ENCODE results near the gene DENND2A.
"Not testable (repeated sequence)": the region's sequence is repeated elsewhere in the genome, so short reads cannot be mapped to it uniquely, and the experiment has no call there.

The DENND2A gene

GRCh38 chr7:140557069-140557468, 83.5 kb downstream of the DENND2A start:
- ChIA-PET CTCF (no interaction called here), POLR2A (no interaction called here)
- no peak for TF ChIP-seq CTCF (IDR thresholded peaks at IDR 0.05; ENCODE audit: control extremely low read depth, extremely low read depth, low read depth, missing control alignments)
- no peak for DNase-seq (ENCODE audit: extremely low spot score)

DNA sequence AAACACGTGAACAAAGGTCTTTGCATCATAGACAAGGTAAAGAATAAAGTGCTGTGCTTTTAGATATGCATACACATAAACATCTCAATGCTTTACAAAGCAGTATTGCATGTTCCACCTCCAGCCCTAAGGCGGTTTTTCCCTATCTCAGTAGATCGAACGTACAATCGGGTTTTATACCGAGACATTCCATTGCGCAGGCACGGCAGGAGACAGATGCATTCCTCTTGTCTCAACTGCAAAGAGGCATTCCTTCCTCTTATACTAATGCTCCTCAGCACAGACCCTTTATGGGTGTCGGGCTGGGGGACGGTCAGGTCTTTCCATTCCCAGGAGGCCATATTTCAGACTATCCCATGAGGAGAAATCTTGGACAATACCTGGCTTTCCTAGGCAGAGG, 87.4 kb downstream of the DENND2A start:
- CTCF ChIA-PET; POLR2A ChIA-PET; DNase-seq (ENCODE audit: extremely low spot score): not testable (repeated sequence)

GRCh38 chr7:140552240-140552679, 88.4 kb downstream of the DENND2A start:
- no peak for TF ChIP-seq CTCF (IDR thresholded peaks at IDR 0.05; ENCODE audit: control extremely low read depth, extremely low read depth, low read depth, missing control alignments)
- ChIA-PET CTCF (no interaction called here), POLR2A (no interaction called here)
- no peak for DNase-seq (ENCODE audit: extremely low spot score)

GRCh38 chr7:140551355-140552239, 89.0 kb downstream of the DENND2A start:
- no peak for DNase-seq (ENCODE audit: extremely low spot score)
- POLR2A ChIA-PET = interaction anchor here (0.8 kb wide), 1 partner anchor 19 kb away, joined by 4 read pairs; no protein-coding TSS in a partner anchor
- TF ChIP-seq CTCF (IDR thresholded peaks at IDR 0.05; ENCODE audit: control extremely low read depth, extremely low read depth, low read depth, missing control alignments) = no peak
- CTCF ChIA-PET = interaction anchor here (2.4 kb wide), 1 partner anchor 10 kb away, joined by 7 read pairs; no protein-coding TSS in a partner anchor

DNA sequence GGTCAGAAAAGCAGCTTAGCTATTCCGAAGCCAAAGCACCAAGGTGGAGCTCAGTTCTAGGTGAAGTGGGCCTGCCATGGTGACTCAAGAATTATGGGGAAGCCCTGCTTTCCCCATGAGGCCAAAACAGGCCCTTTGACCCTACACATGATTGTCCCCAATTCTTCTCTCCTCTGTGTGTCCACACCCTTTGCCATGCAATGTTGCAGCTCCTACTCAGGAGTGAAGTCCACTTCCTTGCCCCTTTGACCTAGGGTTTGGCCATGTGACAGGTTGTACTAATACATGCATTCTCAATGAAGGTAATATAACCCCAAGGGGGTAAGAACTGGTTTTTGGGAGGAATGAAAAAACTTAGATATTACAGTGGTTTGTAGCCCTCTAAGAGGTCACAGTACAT, 93.7 kb downstream of the DENND2A start:
- no peak for DNase-seq (ENCODE audit: extremely low spot score)
- no peak for TF ChIP-seq CTCF (IDR thresholded peaks at IDR 0.05; ENCODE audit: control extremely low read depth, extremely low read depth, low read depth, missing control alignments)
- CTCF ChIA-PET = no interaction called here
- POLR2A ChIA-PET = no interaction called here

GRCh38 chr7:140544388-140544826, 96.2 kb downstream of the DENND2A start:
- ChIA-PET POLR2A (no interaction called here), CTCF (no interaction called here)
- no peak for TF ChIP-seq CTCF (IDR thresholded peaks at IDR 0.05; ENCODE audit: control extremely low read depth, extremely low read depth, low read depth, missing control alignments)
- DNase-seq (ENCODE audit: extremely low spot score) = no peak

DNA sequence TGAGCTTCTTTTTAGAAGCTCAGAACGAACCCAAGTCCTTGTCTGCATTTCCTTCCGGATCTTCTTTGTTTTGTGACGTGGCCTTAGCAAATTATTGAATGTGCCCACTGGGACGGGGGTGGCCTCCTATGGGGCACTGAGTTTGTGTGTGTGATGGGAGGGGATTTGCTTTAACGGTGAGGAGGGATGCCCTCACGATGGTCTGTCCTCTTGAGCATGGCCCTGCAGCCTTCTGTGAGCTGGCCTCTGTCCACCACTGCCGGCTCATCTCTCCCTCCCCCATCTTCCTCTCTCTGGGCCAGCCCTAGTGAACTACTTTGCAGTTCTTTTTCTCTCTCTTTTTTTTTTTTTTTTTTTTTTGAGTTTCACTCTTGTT, 98.4 kb downstream of the DENND2A start:
- no peak for TF ChIP-seq CTCF (IDR thresholded peaks at IDR 0.05; ENCODE audit: control extremely low read depth, extremely low read depth, low read depth, missing control alignments)

More for the DNA sequence above, 98.4 kb downstream of the DENND2A start:
- CTCF ChIA-PET = no interaction called here
- no peak for DNase-seq (ENCODE audit: extremely low spot score)
- POLR2A ChIA-PET = no interaction called here
